ENCODE results near the gene AAK1. TPM values are rescaled to one million over a fixed set of nuclear protein-coding genes. Genes with fewer than 3 reads are reported as not detected.

AAK1 gene
- total and polyA plus RNA-seq, 2 donors (not counting 1 experiment from before 2014, with no cell fraction given) = 43.5 to 45.7 TPM

DNA sequence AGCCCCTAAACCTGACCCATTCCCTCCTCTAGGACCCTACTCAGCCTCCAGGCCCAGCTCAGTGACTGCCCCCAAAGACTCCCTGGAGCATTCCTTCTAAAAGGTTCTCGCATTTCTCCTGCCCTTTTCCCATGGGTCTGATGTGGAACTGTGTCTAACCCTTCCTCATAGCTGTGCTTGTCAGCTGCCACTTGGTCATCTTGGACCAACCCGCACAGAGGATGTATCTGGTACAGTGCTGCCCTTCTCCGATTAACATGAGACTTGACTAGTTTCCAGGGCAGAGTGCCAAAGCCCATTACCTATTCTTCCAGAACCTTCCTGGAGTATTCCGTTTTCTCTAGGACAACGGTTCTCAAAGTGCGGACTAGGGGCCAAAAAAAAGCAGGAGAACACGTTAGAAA is 205.8 kb downstream of the AAK1 start:
- Histone ChIP-seq H3K27ac (ENCODE audit: insufficient read depth, low read length) (peak overlapping the region; percentile 97), H3K79me2 (ENCODE audit: control insufficient read depth, insufficient read depth, low read length) (peaks cover 25% of the 10 kb centered on the region), H3K27me3 (ENCODE audit: control insufficient read depth, insufficient read depth, low read length) (no peaks in the 10 kb centered on the region), H3K36me3 (ENCODE audit: control insufficient read depth, insufficient read depth, low read length) (no peaks in the 10 kb centered on the region), H3K4me2 (ENCODE audit: extremely low read depth, insufficient read depth, low read length) (peak overlapping the region; percentile 64), H3K4me3 (replicated peaks in 1 of 4; ENCODE audit: control extremely low read depth in 1 of 4, insufficient read depth in 1 of 4, low read depth in 3 of 4, low read length in 4 of 4) (peak overlapping the region; percentile 61 to 98 (median 82)), H3K4me1 (ENCODE audit: control insufficient read depth, extremely low read depth, insufficient read depth, low read length) (peaks cover 10% of the 10 kb centered on the region), H2AFZ (ENCODE audit: low read length) (peak overlapping the region; percentile 90), H3K9ac (ENCODE audit: insufficient read depth, low read length) (peak overlapping the region; percentile 98), H3K9me3 (ENCODE audit: control insufficient read depth, insufficient read depth, low read depth, low read length) (no peaks in the 10 kb centered on the region), H4K20me1 (ENCODE audit: control insufficient read depth, extremely low read depth, insufficient read depth, low read length) (no peaks in the 10 kb centered on the region)
- TF ChIP-seq, protein P1, sequence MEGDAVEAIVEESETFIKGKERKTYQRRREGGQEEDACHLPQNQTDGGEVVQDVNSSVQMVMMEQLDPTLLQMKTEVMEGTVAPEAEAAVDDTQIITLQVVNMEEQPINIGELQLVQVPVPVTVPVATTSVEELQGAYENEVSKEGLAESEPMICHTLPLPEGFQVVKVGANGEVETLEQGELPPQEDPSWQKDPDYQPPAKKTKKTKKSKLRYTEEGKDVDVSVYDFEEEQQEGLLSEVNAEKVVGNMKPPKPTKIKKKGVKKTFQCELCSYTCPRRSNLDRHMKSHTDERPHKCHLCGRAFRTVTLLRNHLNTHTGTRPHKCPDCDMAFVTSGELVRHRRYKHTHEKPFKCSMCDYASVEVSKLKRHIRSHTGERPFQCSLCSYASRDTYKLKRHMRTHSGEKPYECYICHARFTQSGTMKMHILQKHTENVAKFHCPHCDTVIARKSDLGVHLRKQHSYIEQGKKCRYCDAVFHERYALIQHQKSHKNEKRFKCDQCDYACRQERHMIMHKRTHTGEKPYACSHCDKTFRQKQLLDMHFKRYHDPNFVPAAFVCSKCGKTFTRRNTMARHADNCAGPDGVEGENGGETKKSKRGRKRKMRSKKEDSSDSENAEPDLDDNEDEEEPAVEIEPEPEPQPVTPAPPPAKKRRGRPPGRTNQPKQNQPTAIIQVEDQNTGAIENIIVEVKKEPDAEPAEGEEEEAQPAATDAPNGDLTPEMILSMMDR (conservative IDR thresholded peaks at IDR 0.05 in 1 of 2, IDR thresholded peaks at IDR 0.05 in 1 of 2; ENCODE audit: low read depth in 1 of 2, low read length in 2 of 2) = no peak
- no peak for TF ChIP-seq EZH2 (IDR thresholded peaks at IDR 0.05; ENCODE audit: low read length, missing control alignments)
- DNase-seq (ENCODE audit: low read depth in 2 of 2) = no peak

DNA sequence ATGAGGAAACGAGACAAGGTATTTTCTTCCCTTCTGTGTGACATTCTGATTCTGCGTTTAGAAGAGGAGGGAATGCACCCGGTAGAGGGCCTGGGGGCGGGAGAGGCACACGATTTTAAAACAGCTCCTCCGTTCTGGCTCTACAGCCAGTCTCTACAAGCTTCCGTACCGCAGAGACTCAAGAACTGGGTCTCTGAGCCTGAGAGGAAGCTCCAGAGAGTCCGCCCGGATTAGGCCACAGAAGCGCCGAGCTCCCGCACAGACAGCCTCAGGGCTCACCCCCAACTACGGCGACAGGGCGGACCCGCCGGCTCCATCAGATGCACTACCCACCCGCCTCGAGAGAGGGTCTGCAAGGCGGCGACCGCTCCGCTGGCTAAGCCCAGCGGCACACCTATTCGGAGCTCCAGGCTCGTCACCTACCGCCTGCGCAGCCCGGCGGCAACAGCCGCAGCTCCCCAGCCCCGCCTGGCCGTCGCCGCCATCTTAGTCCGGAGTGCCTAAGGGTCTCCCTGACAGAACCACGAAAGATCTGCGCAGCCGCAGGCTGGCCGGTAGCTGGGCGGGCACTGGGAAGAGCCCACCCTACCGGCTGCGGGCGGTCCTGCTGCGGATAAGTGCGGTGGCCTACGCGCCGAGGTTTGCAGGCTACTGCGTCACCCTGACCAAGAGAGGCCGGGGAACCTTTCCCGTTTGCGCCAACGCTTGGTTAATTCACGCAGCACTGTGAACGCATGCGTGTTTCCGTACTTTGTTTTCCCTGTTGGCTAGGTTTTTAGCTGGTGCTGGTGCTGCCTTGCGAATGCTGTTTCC is 206.4 kb downstream of the AAK1 start, which contains the start of gene NFU1:
NFU1 (minus strand) TSS at position 498 of the 813 bp plus-strand sequence; CDS start at position 485, 13 bp downstream.
- H2AFZ ChIP-seq (ENCODE audit: low read length) = peak within 1 kb of the TSS; percentile 98

DNA sequence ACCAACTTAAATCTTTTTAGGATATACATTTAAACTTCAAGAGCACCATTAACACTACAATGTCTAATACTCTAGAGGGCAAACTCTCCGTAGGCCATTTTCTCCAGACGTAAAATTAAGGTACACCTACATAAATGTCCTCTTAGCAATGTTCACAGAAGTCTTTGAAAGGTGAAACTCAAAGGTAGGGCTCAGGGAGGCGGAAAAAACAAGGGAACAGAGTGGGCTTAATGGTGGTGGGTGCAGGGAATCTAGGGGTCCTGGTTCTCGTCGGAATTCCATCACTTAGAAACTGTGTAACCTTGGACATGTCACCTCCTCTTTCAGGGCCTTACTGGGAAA is 207.0 kb downstream of the AAK1 start:
- Histone ChIP-seq H3K9ac (ENCODE audit: insufficient read depth, low read length) (peak overlapping the region; percentile 98), H3K9me3 (ENCODE audit: control insufficient read depth, insufficient read depth, low read depth, low read length) (no peaks in the 10 kb centered on the region), H3K27ac (ENCODE audit: insufficient read depth, low read length) (peak overlapping the region; percentile 97), H3K36me3 (ENCODE audit: control insufficient read depth, insufficient read depth, low read length) (no peaks in the 10 kb centered on the region), H2AFZ (ENCODE audit: low read length) (peak overlapping the region; percentile 98), H3K4me1 (ENCODE audit: control insufficient read depth, extremely low read depth, insufficient read depth, low read length) (peaks cover 10% of the 10 kb centered on the region), H3K27me3 (ENCODE audit: control insufficient read depth, insufficient read depth, low read length) (no peaks in the 10 kb centered on the region), H4K20me1 (ENCODE audit: control insufficient read depth, extremely low read depth, insufficient read depth, low read length) (no peaks in the 10 kb centered on the region), H3K79me2 (ENCODE audit: control insufficient read depth, insufficient read depth, low read length) (peaks cover 25% of the 10 kb centered on the region), H3K4me2 (ENCODE audit: extremely low read depth, insufficient read depth, low read length) (peak overlapping the region; percentile 88), H3K4me3 (replicated peaks in 1 of 4; ENCODE audit: control extremely low read depth in 1 of 4, insufficient read depth in 1 of 4, low read depth in 3 of 4, low read length in 4 of 4) (peak overlapping the region; percentile 61 to 98 (median 82))
- peak; percentile 8 to 21 for DNase-seq (ENCODE audit: low read depth in 2 of 2)
- TF ChIP-seq, protein P1 (conservative IDR thresholded peaks at IDR 0.05 in 1 of 2, IDR thresholded peaks at IDR 0.05 in 1 of 2; ENCODE audit: low read depth in 1 of 2, low read length in 2 of 2) = no peak

More for the DNA sequence above, 206.4 kb downstream of the AAK1 start, which contains the start of gene NFU1:
- peaks cover 25% of the 10 kb centered on the region for H3K79me2 ChIP-seq (ENCODE audit: control insufficient read depth, insufficient read depth, low read length)
- no peaks in the 10 kb centered on the region for H3K27me3 ChIP-seq (ENCODE audit: control insufficient read depth, insufficient read depth, low read length)
- H3K9me3 ChIP-seq (ENCODE audit: control insufficient read depth, insufficient read depth, low read depth, low read length) = no peaks in the 10 kb centered on the region
- H3K9ac ChIP-seq (ENCODE audit: insufficient read depth, low read length) = peak within 1 kb of the TSS; percentile 98
- H3K27ac ChIP-seq (ENCODE audit: insufficient read depth, low read length) = peak within 1 kb of the TSS; percentile 97
- TF ChIP-seq, protein P1 (conservative IDR thresholded peaks at IDR 0.05 in 1 of 2, IDR thresholded peaks at IDR 0.05 in 1 of 2; ENCODE audit: low read depth in 1 of 2, low read length in 2 of 2) = peak; percentile 48 to 68
- TF ChIP-seq EZH2 (IDR thresholded peaks at IDR 0.05; ENCODE audit: low read length, missing control alignments) = no peak
- peak within 1 kb of the TSS; percentile 61 to 98 (median 82) for H3K4me3 ChIP-seq (replicated peaks in 1 of 4; ENCODE audit: control extremely low read depth in 1 of 4, insufficient read depth in 1 of 4, low read depth in 3 of 4, low read length in 4 of 4)
- H3K4me1 ChIP-seq (ENCODE audit: control insufficient read depth, extremely low read depth, insufficient read depth, low read length) = peaks cover 10% of the 10 kb centered on the region
- no peaks in the 10 kb centered on the region for H3K36me3 ChIP-seq (ENCODE audit: control insufficient read depth, insufficient read depth, low read length)
- no peaks in the 10 kb centered on the region for H4K20me1 ChIP-seq (ENCODE audit: control insufficient read depth, extremely low read depth, insufficient read depth, low read length)
- peak within 1 kb of the TSS; percentile 88 for H3K4me2 ChIP-seq (ENCODE audit: extremely low read depth, insufficient read depth, low read length)
- peak; percentile 96 to 97 for DNase-seq (ENCODE audit: low read depth in 2 of 2)

Data from fibroblast of lung (primary cell).